ENCODE measurements around the gene AGRP. TPM values are rescaled to one million over a fixed set of nuclear protein-coding genes. Genes with fewer than 3 reads are reported as not detected.
"Not testable (repeated sequence)": the region's sequence is repeated elsewhere in the genome, so short reads cannot be mapped to it uniquely, and the experiment has no call there.

Gene AGRP
- total RNA-seq = not detected in 2 replicates

- no peak for DNase-seq (ENCODE audit: low read depth, low spot score)
Measured at GRCh38 chr16:67483150-67483549, at the start of gene AGRP. AGRP (minus strand) TSS chr16:67483547; CDS start chr16:67483398, 149 bp downstream.

- no peak for DNase-seq (ENCODE audit: low read depth, low spot score)
Measured at GRCh38 chr16:67531247-67531646, 47.9 kb upstream of the AGRP start.

GRCh38 chr16:67530013-67530939 lies 46.9 kb upstream of the AGRP start:
- no peak for DNase-seq (ENCODE audit: low read depth, low spot score)

- no peak for DNase-seq (ENCODE audit: low read depth, low spot score)
Measured at GRCh38 chr16:67529582-67530012, 46.2 kb upstream of the AGRP start.

- no peak for DNase-seq (ENCODE audit: low read depth, low spot score)
Measured at GRCh38 chr16:67528870-67529581, 45.7 kb upstream of the AGRP start.

GRCh38 chr16:67528222-67528869 lies 45.0 kb upstream of the AGRP start, which contains the start of gene RIPOR1:
RIPOR1 (plus strand) TSS chr16:67528829; CDS start chr16:67538447, 9,618 bp downstream.
- DNase-seq (ENCODE audit: low read depth, low spot score) = no peak

- no peak for DNase-seq (ENCODE audit: low read depth, low spot score)
Measured at GRCh38 chr16:67526149-67526791, 42.9 kb upstream of the AGRP start.

GRCh38 chr16:67525176-67525860 lies 42.0 kb upstream of the AGRP start:
- no peak for DNase-seq (ENCODE audit: low read depth, low spot score)

- DNase-seq (ENCODE audit: low read depth, low spot score) = peak; percentile 89
Measured at GRCh38 chr16:67521095-67521804, 37.9 kb upstream of the AGRP start.

GRCh38 chr16:67519242-67519641 lies 35.9 kb upstream of the AGRP start:
- DNase-seq (ENCODE audit: low read depth, low spot score) = no peak

- no peak for DNase-seq (ENCODE audit: low read depth, low spot score)
Measured at GRCh38 chr16:67518676-67519075, 35.3 kb upstream of the AGRP start.

- DNase-seq (ENCODE audit: low read depth, low spot score) = no peak
Measured at GRCh38 chr16:67517661-67518423, 34.5 kb upstream of the AGRP start.

- no peak for DNase-seq (ENCODE audit: low read depth, low spot score)
Measured at GRCh38 chr16:67517155-67517445, 33.8 kb upstream of the AGRP start.

- DNase-seq (ENCODE audit: low read depth, low spot score) = peak; percentile 39
Measured at GRCh38 chr16:67516296-67517154, 33.2 kb upstream of the AGRP start.

GRCh38 chr16:67514382-67514828 lies 31.1 kb upstream of the AGRP start:
- peak; percentile 49 for DNase-seq (ENCODE audit: low read depth, low spot score)

- not testable (repeated sequence) for DNase-seq (ENCODE audit: low read depth, low spot score)
Measured at GRCh38 chr16:67513892-67514291, 30.5 kb upstream of the AGRP start.

- no peak for DNase-seq (ENCODE audit: low read depth, low spot score)
Measured at GRCh38 chr16:67509016-67509415, 25.7 kb upstream of the AGRP start.

GRCh38 chr16:67506468-67506867 lies 23.1 kb upstream of the AGRP start:
- no peak for DNase-seq (ENCODE audit: low read depth, low spot score)
